ENCODE data around the gene MYOG. TPM values are rescaled to one million over a fixed set of nuclear protein-coding genes. Genes with fewer than 3 reads are reported as not detected.

The MYOG gene
- total RNA-seq, 1 experiment from 2014 or later = not detected

- Mint-ChIP-seq H3K27me3 (ENCODE audit: unreplicated experiment) (peaks cover 91% of the 10 kb centered on the region), H3K4me1 (ENCODE audit: low read depth, unreplicated experiment) (no peaks in the 10 kb centered on the region), H3K27ac (ENCODE audit: unreplicated experiment) (no peak overlapping the region), H3K36me3 (ENCODE audit: insufficient read depth, unreplicated experiment) (no peaks in the 10 kb centered on the region), H3K4me3 (ENCODE audit: low read depth, unreplicated experiment) (no peak overlapping the region), H3K9me3 (ENCODE audit: low read depth, unreplicated experiment) (no peaks in the 10 kb centered on the region)
- BruUV-seq (replicated peaks) = no TSS peak
- intact Hi-C loops (cut with micrococcal nuclease; ENCODE audit: unreplicated experiment) = no loop called here
- TF ChIP-seq CTCF (IDR thresholded peaks at IDR 0.05; ENCODE audit: unreplicated experiment) = no peak
- no peak for DNase-seq
- CTCF ChIA-PET = interaction anchor here (0.6 to 1.2 kb wide), 4 partner anchors 11 to 26 kb away, joined by 3 to 5 read pairs (median 3); no protein-coding TSS in a partner anchor
These were observed 20.6 kb downstream of the MYOG start for GRCh38 chr1:203065191-203065590.

GRCh38 chr1:203063287-203063686 lies 22.5 kb downstream of the MYOG start:
- peaks cover 89% of the 10 kb centered on the region for H3K27me3 Mint-ChIP-seq (ENCODE audit: unreplicated experiment)
- CTCF ChIA-PET = interaction anchor here (0.7 kb wide), 1 partner anchor 42 kb away, joined by 3 read pairs; no protein-coding TSS in a partner anchor
- intact Hi-C loops (cut with micrococcal nuclease; ENCODE audit: unreplicated experiment) = no loop called here
- no peak overlapping the region for H3K27ac Mint-ChIP-seq (ENCODE audit: unreplicated experiment)
- no TSS peak for BruUV-seq (replicated peaks)
- H3K9me3 Mint-ChIP-seq (ENCODE audit: low read depth, unreplicated experiment) = no peaks in the 10 kb centered on the region
- no peaks in the 10 kb centered on the region for H3K4me1 Mint-ChIP-seq (ENCODE audit: low read depth, unreplicated experiment)
- H3K36me3 Mint-ChIP-seq (ENCODE audit: insufficient read depth, unreplicated experiment) = no peaks in the 10 kb centered on the region
- no peak for DNase-seq
- no peak for TF ChIP-seq CTCF (IDR thresholded peaks at IDR 0.05; ENCODE audit: unreplicated experiment)
- no peak overlapping the region for H3K4me3 Mint-ChIP-seq (ENCODE audit: low read depth, unreplicated experiment)

- BruUV-seq (replicated peaks) = no TSS peak
- CTCF ChIA-PET = interaction anchor here (0.7 to 1.8 kb wide), 2 partner anchors 10 to 20 kb away, joined by 3 to 6 read pairs; no protein-coding TSS in a partner anchor
- H3K27me3 Mint-ChIP-seq (ENCODE audit: unreplicated experiment) = peaks cover 91% of the 10 kb centered on the region
- no peak for DNase-seq
- no peaks in the 10 kb centered on the region for H3K9me3 Mint-ChIP-seq (ENCODE audit: low read depth, unreplicated experiment)
- H3K27ac Mint-ChIP-seq (ENCODE audit: unreplicated experiment) = no peak overlapping the region
- H3K4me3 Mint-ChIP-seq (ENCODE audit: low read depth, unreplicated experiment) = no peak overlapping the region
- intact Hi-C loops (cut with micrococcal nuclease; ENCODE audit: unreplicated experiment) = no loop called here
- TF ChIP-seq CTCF (IDR thresholded peaks at IDR 0.05; ENCODE audit: unreplicated experiment) = no peak
- H3K36me3 Mint-ChIP-seq (ENCODE audit: insufficient read depth, unreplicated experiment) = no peaks in the 10 kb centered on the region
- H3K4me1 Mint-ChIP-seq (ENCODE audit: low read depth, unreplicated experiment) = no peaks in the 10 kb centered on the region
These were observed 25.7 kb downstream of the MYOG start for GRCh38 chr1:203060115-203060514.

- no TSS peak for BruUV-seq (replicated peaks)
- intact Hi-C loops (cut with micrococcal nuclease; ENCODE audit: unreplicated experiment) = no loop called here
These were observed 26.3 kb downstream of the MYOG start for GRCh38 chr1:203059485-203059884.

More at GRCh38 chr1:203059485-203059884, 26.3 kb downstream of the MYOG start:
- Mint-ChIP-seq H3K36me3 (ENCODE audit: insufficient read depth, unreplicated experiment) (no peaks in the 10 kb centered on the region), H3K27ac (ENCODE audit: unreplicated experiment) (no peak overlapping the region), H3K27me3 (ENCODE audit: unreplicated experiment) (peaks cover 97% of the 10 kb centered on the region), H3K9me3 (ENCODE audit: low read depth, unreplicated experiment) (no peaks in the 10 kb centered on the region), H3K4me3 (ENCODE audit: low read depth, unreplicated experiment) (no peak overlapping the region), H3K4me1 (ENCODE audit: low read depth, unreplicated experiment) (no peaks in the 10 kb centered on the region)
- CTCF ChIA-PET = interaction anchor here (0.7 to 1.8 kb wide), 2 partner anchors 11 to 19 kb away, joined by 3 to 6 read pairs; no protein-coding TSS in a partner anchor
- TF ChIP-seq CTCF (IDR thresholded peaks at IDR 0.05; ENCODE audit: unreplicated experiment) = no peak
- DNase-seq = no peak
